GM19395 (cell line): ENCODE results near the gene MLYCD.

ENCODE experiments used
- ATAC-seq: cut with Tn5 transposase; IDR thresholded peaks from one replicate; pipeline ENCODE4 v1.9.1; 2021; ENCODE audit warnings: mild to moderate bottlenecking, moderate library complexity; ENCODE audit not compliant: unreplicated experiment

The MLYCD gene

DNA sequence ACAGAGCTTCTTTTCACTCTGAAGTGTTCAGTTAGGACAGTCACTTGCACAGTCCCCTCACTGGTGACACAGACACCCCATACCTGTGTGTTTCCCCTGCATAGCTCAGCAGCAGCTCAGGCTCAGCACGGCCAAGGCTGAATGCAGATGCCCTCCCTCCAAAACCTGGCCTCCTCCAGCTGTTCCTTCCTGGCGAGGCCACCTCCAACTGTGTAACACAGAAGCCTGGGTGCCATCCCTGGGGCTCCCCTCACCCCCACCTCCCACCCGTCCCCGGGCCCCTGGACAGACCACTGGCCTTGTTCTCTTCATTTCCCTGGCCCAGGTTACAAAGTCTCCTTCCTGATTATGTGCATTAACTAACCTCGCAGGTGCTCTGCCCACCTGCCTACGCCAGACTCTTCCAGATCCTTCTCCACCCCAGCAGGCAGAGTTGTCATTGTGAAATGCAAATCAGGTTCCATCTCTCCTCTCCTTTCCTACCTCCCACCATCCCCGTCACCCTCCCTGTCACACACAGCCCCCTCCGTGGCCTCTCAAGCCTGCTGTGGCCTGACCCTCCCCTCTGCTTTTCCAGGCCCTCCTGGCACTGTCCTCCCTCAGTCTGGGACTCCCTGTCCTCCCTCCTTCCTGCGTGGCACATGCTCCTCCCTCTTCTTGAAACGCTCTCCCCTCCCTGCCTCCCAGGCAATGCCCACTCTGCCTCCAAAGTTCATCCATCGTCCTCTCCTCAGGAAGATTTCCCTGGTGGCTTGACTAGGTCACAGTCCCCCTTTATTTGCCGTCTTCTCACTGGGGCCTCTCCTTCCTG is 26.4 kb downstream of the MLYCD start:
- ATAC-seq, result no peak

- ATAC-seq, result no peak
Observed at GRCh38 chr16:83925957-83926725, 27.2 kb downstream of the MLYCD start.

DNA sequence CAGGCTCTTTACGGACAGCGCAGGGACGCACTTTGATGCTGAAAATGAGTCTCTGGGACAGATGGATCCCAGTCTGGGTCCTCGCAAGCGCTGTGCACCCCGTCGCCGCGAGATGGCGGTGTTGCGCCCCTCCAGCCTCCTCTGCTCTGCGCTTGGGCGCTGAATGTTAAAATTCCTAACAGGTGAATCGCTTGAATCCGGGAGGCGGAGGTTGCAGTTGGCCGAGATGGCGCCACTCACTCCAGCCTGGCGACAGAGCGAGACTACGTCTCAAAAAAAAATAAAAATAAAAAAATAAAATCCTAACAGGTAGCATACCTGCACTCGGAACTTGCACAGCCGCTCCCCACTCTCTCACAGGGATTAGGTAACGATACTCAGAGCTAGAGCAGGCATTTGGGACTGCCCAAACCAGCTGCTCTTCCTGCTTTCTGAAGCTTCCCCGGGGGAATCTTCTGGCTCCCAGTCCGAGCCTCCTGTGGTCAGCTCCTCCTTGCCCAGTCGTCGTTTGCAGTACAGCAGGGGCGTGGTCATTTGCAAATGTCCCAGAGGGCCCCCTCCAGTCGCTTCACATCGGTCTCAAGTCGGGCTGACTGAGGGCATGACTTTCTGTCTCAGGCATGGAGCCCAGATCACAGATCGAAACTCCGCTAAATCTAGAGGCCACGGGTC is 27.9 kb downstream of the MLYCD start:
- no peak for ATAC-seq

- no peak for ATAC-seq
Observed at GRCh38 chr16:83928341-83929055, 29.6 kb downstream of the MLYCD start.

GRCh38 chr16:83929811-83930555 is 31.1 kb downstream of the MLYCD start:
- no peak for ATAC-seq

DNA sequence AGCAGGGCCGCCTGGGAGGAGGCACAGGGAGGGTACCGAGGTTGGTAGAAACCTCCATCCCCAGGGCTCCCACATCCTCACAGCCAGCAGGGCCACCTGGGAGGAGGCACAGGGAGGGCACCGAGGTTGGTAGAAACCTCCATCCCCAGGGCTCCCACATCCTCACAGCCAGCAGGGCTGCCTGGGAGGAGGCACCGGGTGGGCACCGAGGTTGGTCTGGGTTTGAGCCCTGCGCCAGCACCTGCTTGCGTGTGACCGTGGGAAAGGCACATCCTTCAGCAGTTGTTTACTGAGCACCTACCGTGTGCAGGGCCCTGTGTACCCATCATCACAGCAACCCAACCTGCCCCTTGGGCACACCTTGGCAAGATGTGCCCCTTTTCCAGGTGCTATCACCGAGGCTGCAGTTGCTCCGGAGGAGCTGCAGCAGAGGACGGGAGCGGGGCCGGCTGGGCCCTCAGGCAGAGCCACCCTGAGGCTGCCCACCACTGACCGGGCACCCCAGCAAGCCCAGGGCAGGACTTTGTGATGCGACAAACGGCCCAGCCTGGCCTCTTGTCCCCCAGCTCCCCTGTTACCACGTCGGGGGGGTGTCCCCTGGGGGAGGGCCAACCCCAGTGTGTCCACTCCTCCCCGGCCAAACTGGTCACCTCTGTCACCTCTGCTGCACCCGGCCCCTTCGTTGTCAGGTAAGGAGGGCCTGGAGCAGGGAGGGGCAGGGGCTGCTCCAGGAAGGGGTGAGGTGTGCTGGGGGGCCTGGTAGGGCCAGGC is 32.0 kb downstream of the MLYCD start:
- ATAC-seq, result no peak

- no peak for ATAC-seq
Observed at GRCh38 chr16:83931556-83931955, 32.6 kb downstream of the MLYCD start.

GRCh38 chr16:83932304-83932703 is 33.4 kb downstream of the MLYCD start:
- no peak for ATAC-seq

DNA sequence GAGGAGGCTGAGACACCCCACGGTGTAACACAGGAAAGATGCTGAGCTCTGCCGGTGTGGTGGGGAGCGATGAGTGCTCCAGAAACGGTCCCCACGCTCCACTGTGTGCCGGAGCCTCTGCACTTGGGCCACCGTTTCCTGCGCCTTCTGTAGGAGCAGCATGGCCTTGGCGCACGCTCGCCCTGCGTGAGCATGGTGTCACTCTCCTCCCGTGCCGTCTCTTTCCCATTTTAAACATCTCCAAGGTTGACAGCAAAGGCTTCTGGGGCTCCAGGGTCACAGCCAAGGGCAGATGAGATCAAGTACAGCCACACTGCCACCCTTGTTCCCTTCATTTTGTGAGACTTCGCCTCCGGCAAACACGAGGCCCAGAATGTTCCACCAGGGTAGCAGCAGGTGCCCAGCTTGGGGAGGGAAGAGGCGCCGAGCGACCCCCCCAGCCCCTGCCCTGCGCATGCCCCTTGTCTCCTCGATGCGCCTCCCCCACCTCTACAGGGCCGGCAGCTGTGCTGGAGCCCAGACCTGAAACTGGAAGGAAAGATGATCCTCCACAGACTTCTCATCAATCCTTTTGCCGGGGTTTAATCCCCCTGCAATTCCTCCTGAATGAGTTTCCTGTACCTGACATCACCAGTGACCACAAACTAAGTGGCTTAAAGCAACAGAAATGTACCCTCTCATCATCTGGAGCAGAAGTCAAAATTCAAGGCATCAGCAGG is 34.2 kb downstream of the MLYCD start:
- ATAC-seq, result no peak

DNA sequence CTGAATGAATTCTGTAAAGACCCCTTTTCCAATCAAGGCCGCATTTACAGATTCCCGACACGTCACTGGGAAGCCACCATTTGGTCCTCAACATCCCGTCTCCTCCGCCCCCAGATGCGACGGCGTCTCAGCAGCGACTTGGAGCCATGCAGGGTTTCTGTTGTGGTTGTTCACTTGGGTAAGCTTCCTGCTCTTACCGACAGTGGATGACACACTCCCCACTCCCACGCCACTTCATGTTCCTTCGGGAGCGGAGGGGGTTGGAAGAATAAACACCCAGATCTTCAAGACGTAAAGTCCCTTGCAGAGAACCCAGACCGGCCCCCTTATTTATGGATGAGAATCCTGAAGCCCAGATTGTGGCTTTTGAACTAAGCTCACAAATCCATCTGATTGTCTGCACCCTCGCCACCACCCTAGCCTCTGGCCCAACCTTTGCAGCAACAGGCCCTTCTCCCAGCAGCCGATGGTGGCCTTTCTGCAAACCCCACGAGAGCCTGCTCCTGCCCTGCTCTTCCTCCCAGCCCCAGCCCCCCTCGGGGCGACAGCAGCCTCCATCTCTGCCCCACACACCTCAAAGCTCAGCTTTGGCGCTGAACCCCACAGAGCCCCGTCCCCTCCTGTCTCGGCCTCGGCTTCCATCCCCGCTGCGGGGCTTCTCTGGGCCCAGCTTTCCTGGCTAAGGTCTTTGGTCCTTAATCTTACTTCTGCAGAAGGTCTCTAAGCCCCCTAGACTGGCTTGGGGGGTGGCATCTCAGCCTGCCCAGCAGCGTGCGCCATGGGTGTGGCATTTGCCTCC is 35.2 kb downstream of the MLYCD start:
- ATAC-seq, result no peak

GRCh38 chr16:83934684-83934977 is 35.7 kb downstream of the MLYCD start:
- no peak for ATAC-seq

- ATAC-seq, result no peak
Observed at GRCh38 chr16:83935005-83935857, 36.3 kb downstream of the MLYCD start.

GRCh38 chr16:83935858-83936255 is 36.9 kb downstream of the MLYCD start:
- ATAC-seq, result no peak

DNA sequence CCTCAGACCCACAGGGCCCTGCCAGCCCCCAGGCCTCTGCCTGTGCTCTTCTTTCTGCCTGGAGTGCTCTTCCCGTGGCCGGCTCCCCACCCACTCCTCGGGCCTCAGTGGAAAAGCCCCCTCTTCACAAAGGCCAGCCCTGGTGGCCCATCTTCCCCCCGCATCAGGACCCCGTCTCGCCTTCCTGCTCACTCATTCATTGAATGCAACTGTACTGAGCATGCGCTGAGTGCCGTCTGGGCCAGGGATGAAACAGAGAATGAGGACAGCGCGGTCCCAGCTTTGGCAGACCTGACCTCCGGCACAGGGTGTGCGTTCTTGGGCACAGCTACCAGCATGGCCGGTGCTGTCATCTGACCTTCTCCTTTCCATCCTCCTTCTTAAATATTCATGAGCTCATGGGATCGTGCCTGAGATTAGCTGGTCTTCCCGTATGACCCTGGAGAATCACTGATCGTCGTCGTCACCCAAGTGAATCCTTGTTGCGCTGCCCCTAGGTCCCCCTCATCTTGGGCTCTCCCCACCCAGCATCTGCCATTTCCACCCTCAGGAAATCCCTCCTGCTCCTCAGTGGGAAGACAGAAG is 37.8 kb downstream of the MLYCD start:
- ATAC-seq, result no peak

DNA sequence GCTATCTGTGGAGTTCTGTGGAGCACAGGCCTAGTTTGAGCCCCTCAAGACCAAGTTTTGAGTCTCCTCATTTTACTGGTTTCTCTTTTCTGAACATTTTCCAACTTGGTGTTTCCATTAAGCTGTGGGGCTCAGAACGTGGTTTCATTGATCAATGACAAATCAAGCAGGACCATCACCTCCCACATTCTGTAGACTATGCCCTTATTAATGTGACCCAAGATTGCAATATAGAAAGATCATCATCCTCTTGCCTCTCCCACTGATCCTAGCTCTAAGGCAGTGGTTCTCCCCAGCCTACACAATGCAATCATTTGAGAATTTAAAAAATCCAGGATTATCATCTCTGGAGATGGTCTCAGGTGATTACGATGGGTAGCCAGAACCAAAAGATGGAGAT is 38.4 kb downstream of the MLYCD start:
- ATAC-seq, result no peak

DNA sequence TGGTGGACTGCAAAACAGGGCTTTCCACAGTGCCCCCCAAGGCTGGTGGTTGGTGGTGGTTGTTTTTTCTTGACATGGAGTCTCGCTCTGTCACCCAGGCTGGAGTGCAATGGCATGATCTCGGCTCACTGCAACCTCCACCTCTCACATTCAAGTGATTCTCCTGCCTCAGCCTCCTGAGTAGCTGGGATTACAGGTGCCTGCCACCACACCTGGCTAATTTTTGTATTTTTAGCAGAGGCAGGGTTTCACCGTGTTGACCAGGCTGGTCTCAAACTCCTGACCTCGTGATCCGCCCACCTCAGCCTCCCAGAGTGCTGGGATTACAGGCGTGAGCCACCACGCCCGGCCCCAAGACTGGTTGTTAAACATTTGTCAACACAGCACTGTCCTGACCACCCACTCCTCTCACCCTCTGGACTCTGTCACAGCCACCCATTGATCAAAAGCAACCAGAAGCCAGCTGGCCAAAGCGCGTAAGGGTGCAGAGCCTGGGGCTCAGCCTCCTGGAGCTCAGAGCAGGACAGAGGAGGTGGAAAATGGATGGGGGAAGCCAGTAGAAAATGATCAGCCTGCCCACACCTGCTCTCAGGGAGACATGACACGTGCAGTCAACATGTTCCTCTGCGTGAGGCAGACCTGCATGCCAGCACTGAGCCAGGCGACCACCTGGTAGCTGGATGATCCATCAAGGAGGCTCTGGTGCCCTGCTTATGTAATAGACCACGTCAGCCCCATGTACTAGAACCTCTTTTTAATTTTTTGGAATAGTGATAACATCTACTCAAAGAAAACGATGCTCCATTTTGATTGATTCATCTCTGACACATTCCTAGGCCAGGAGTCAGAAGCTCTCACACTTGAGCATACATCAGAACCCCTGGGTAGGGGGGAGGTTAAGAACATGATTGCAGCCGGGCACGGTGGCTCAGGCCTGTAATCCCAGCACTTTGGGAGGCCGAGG is 39.3 kb downstream of the MLYCD start:
- no peak for ATAC-seq
